ENCODE results near the gene STK25. TPM values are rescaled to one million over a fixed set of nuclear protein-coding genes. Genes with fewer than 3 reads are reported as not detected.
A peak's percentile ranks its signal among the peaks of the same experiment; 100 is the strongest.
"Not testable (repeated sequence)": the region's sequence is repeated elsewhere in the genome, so short reads cannot be mapped to it uniquely, and the experiment has no call there.

STK25 gene
- total RNA-seq, 1 donor from 2014 or later, result 125 TPM

- DNase-seq (ENCODE audit: low spot score), result no peak
- Mint-ChIP-seq H3K4me3 (no peak overlapping the region), H3K27ac (no peak overlapping the region), H3K27me3 (ENCODE audit: insufficient read depth) (peaks cover 21% of the 10 kb centered on the region), H3K36me3 (ENCODE audit: low read depth) (no peaks in the 10 kb centered on the region), H3K4me1 (ENCODE audit: low read depth) (no peaks in the 10 kb centered on the region), H3K9me3 (no peaks in the 10 kb centered on the region)
- intact Hi-C loops (cut with micrococcal nuclease), result no loop called here
Measured at GRCh38 chr2:241454837-241455485, 53.4 kb downstream of the STK25 start.

- H3K9me3 Mint-ChIP-seq; H3K27ac Mint-ChIP-seq; H3K4me3 Mint-ChIP-seq; intact Hi-C loops (cut with micrococcal nuclease); DNase-seq (ENCODE audit: low spot score); H3K4me1 Mint-ChIP-seq (ENCODE audit: low read depth); H3K36me3 Mint-ChIP-seq (ENCODE audit: low read depth): not testable (repeated sequence)
- peaks cover 24% of the 10 kb centered on the region for H3K27me3 Mint-ChIP-seq (ENCODE audit: insufficient read depth)
Measured at GRCh38 chr2:241453919-241454318, 54.5 kb downstream of the STK25 start.

DNA sequence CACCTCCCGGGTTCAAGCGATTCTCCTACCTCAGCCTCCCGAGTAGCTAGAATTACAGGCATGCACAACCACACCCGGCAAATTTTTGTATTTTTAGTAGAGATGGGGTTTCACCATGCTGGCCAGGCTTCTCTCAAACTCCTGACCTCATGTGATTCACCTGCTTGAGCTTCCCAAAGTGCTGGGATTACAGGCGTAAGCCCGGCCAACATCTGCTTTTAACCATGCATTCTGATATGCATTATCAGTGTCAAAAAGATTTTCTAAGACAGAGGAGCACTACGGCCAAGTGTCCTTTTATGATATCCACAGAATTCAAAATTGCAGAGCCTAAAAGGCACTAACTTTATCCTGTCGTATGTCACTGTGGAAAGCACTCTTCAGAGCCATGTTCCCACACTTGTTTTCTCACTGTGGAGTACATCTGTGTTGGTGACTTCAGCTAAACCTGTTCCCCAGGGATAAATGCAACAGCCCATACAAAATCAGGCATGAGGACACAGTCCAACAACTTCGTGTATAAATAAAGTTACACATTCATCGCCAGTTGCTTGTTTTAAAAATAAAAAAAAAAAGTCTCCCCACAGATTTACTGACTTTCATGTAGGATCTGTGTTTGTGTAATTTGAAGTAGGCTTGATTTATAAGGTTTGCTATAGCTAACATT is 56.4 kb downstream of the STK25 start:
- Mint-ChIP-seq H3K27me3 (ENCODE audit: insufficient read depth) (peaks cover 35% of the 10 kb centered on the region), H3K36me3 (ENCODE audit: low read depth) (no peaks in the 10 kb centered on the region), H3K27ac (no peak overlapping the region), H3K4me1 (ENCODE audit: low read depth) (no peaks in the 10 kb centered on the region), H3K9me3 (no peaks in the 10 kb centered on the region), H3K4me3 (no peak overlapping the region)
- intact Hi-C loops (cut with micrococcal nuclease), result no loop called here
- DNase-seq (ENCODE audit: low spot score), result no peak

GRCh38 chr2:241450092-241450491 is 58.3 kb downstream of the STK25 start:
- DNase-seq (ENCODE audit: low spot score); intact Hi-C loops (cut with micrococcal nuclease); H3K27ac Mint-ChIP-seq; H3K4me3 Mint-ChIP-seq; H3K4me1 Mint-ChIP-seq (ENCODE audit: low read depth); H3K36me3 Mint-ChIP-seq (ENCODE audit: low read depth); H3K9me3 Mint-ChIP-seq: not testable (repeated sequence)
- peaks cover 43% of the 10 kb centered on the region for H3K27me3 Mint-ChIP-seq (ENCODE audit: insufficient read depth)

- peak overlapping the region; percentile 12 for H3K27ac Mint-ChIP-seq
- H3K4me3 Mint-ChIP-seq, result peak overlapping the region; percentile 45
- intact Hi-C loops (cut with micrococcal nuclease), result loop anchor here (2.0 kb wide), 1 partner anchor 63 kb away; the partner anchor contains the start of gene STK25
- no peaks in the 10 kb centered on the region for H3K9me3 Mint-ChIP-seq
- peak; percentile 27 for DNase-seq (ENCODE audit: low spot score)
- H3K36me3 Mint-ChIP-seq (ENCODE audit: low read depth), result peaks cover 31% of the 10 kb centered on the region
- H3K27me3 Mint-ChIP-seq (ENCODE audit: insufficient read depth), result peaks cover 36% of the 10 kb centered on the region
- H3K4me1 Mint-ChIP-seq (ENCODE audit: low read depth), result peaks cover 32% of the 10 kb centered on the region
Measured at GRCh38 chr2:241445426-241445825, 63.0 kb downstream of the STK25 start.

DNA sequence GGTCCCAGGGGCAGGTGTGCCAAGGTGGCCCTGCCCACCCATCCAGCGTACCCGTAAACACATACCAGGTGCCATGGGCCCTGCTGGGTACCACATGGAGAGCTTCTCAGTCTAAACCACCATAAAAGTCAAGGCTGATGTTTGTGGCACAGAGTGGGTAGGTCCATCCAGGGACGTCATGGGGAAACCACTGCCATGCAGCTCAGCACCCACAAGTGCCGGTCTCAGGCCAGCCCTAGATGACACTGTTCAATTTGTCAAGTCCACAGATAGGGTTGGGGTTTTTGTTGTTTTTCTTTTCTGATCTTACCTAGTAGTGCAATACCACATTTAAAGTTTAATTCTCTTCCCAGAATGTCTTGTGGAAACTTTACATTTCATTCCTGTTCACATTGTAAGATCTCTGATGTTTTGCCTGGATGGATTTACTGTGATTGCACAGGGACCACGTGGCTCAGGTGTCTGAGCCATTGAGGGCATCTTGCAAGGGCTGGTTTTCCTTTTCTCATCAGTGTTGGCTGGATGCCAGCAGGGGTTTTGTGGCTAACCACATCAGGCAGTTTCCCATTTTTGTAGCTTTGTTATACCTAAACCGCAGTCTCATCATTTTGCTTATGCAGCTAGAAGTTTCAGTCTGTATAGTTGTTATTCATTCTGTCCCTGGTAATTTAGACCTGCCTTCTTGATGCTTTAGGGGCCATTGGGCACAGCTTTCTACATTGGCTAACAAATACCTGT is 64.7 kb downstream of the STK25 start:
- H3K27ac Mint-ChIP-seq, result peak overlapping the region; percentile 93
- H3K4me3 Mint-ChIP-seq, result peak overlapping the region; percentile 55
- peaks cover 32% of the 10 kb centered on the region for H3K36me3 Mint-ChIP-seq (ENCODE audit: low read depth)
- peaks cover 32% of the 10 kb centered on the region for H3K4me1 Mint-ChIP-seq (ENCODE audit: low read depth)
- DNase-seq (ENCODE audit: low spot score), result peak; percentile 83
- peaks cover 30% of the 10 kb centered on the region for H3K27me3 Mint-ChIP-seq (ENCODE audit: insufficient read depth)
- intact Hi-C loops (cut with micrococcal nuclease), result loop anchor here (1.0 to 5.0 kb wide), 6 partner anchors 53 to 195 kb away; partner anchors contain the start of genes FARP2, HDLBP, SEPTIN2 and STK25
- no peaks in the 10 kb centered on the region for H3K9me3 Mint-ChIP-seq

Other genes with a start within 250 kb of the STK25 start
- 270 and 273 TPM in 2 replicates for gene HDLBP, start 192.9 kb downstream of the STK25 start, total RNA-seq
- gene SEPTIN2, start 192.7 kb downstream of the STK25 start, total RNA-seq, result 203 and 219 TPM in 2 replicates
- gene FARP2, start 152.3 kb downstream of the STK25 start, total RNA-seq, result 36.6 and 40.9 TPM in 2 replicates
- gene BOK, start 50.2 kb upstream of the STK25 start, total RNA-seq, result 0.07 TPM in 1 of 2 replicates, not detected in the other
- gene THAP4, start 128.6 kb upstream of the STK25 start, total RNA-seq, result 53.1 and 58.5 TPM in 2 replicates
- gene ATG4B, start 129.1 kb upstream of the STK25 start, total RNA-seq, result 116 and 126 TPM in 2 replicates
- gene DTYMK, start 178.2 kb upstream of the STK25 start, total RNA-seq, result 102 and 106 TPM in 2 replicates
- gene ING5, start 193.5 kb upstream of the STK25 start, total RNA-seq, result 50.1 and 57.5 TPM in 2 replicates
- 27.1 and 28.7 TPM in 2 replicates for gene D2HGDH, start 226.0 kb upstream of the STK25 start, total RNA-seq